GM11168 (cell line): ENCODE data around the gene ZDHHC14.
"Not testable (repeated sequence)": the region's sequence is repeated elsewhere in the genome, so short reads cannot be mapped to it uniquely, and the experiment has no call there.

Source experiments
- in situ Hi-C: fragments of 300-500 bp; cut with MboI; formaldehyde crosslinking; loops from one replicate; pipeline ENCODE4 v1.12.0; 2022; ENCODE audit warnings: low sequenced_read_pairs; ENCODE audit not compliant: unreplicated experiment

ZDHHC14 gene

GRCh38 chr6:157379656-157380457, 1.1 kb upstream of the ZDHHC14 start:
- in situ Hi-C loops: no loop called here

GRCh38 chr6:157380458-157380778, 572 bp upstream of the ZDHHC14 start:
- in situ Hi-C loops: no loop called here

DNA sequence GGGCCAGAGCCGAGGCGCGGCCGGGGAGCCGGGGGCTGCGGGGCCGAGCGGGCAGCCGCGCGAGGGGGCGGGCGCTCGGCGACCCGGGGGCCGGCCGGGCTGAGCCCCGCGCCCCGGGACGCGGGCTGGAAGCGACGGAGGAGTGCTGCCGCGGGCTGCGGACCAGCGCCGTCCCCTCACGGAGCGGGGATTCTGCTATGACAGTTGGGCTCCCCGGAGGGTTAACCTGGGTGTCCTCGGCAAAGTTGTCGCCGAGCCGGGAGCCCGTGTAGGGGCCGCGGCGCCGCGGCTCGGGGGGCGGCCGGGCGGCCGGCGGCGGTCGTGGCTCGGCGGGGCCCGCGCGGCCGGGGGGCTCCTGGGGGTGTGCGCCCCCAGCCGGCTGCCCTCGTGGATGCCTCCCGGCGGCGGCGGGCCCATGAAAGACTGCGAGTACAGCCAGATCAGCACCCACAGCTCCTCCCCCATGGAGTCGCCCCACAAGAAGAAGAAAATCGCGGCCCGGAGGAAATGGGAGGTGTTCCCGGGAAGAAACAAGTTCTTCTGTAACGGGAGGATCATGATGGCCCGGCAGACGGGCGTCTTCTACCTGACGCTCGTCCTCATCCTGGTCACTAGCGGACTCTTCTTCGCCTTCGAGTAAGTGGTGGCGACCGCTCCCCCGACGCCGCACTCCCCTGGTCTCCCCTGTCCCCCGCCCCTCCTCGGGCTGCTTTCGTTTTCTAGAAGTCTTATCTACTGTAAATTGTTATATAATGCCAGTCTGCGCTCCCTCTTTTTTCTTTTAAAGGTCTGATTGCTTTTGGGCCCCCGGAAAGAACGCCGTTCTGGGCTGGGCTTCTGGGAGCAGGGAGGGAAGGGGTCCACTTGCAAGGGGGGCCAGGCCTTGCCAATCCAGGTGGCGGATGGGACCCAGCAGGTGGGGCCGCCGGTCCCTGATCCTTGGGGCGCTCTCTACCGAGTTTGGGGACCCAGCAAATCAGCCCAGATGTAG, 936 bp downstream of the ZDHHC14 start:
- in situ Hi-C loops: no loop called here

GRCh38 chr6:157382821-157383220, 1.8 kb downstream of the ZDHHC14 start:
- in situ Hi-C loops: no loop called here

- in situ Hi-C loops: no loop called here
Observed at GRCh38 chr6:157383471-157383870, 2.5 kb downstream of the ZDHHC14 start.

DNA sequence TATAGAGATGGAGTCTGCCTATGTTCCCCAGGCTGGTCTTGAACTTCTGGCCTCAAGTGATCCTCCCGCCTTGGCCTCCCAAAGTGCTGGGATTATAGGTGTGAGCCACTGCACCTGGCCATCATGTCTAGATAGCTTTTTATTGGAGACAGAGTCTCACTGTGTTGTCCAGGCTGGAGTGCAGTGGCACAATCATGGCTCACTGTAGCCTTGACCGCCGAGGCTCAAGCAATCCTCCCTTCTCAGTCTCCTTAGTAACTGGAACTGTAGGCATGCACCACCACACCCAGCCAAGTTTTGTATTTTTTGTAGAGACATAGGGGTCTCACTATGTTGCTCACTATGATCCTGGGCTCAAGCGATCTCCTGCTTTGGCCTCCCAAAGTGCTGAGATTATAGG, 4.0 kb downstream of the ZDHHC14 start:
- in situ Hi-C loops: not testable (repeated sequence)

GRCh38 chr6:157385482-157385881, 4.5 kb downstream of the ZDHHC14 start:
- in situ Hi-C loops: no loop called here

DNA sequence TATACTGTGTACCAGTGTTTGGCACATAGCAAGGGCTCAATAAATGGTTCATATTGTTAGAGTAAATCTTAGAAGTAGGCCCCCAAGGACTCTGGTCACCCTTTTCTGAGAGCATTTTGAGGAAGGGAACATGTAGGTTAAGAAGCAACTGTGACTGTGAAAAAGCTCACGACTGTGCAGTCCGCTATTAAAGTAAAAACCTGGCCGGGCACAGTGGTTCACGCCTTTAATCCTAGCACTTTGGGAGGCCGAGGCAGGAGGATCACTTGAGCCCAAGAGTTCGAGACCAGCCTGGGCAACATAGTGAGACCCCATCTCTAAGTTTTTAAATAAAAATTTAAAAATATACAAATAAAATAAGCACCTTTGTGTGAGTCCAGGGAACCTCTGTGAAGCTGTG, 5.0 kb downstream of the ZDHHC14 start:
- in situ Hi-C loops: no loop called here

GRCh38 chr6:157386454-157386853, 5.5 kb downstream of the ZDHHC14 start:
- in situ Hi-C loops: no loop called here

- in situ Hi-C loops: no loop called here
Observed at GRCh38 chr6:157388924-157389323, 7.9 kb downstream of the ZDHHC14 start.

DNA sequence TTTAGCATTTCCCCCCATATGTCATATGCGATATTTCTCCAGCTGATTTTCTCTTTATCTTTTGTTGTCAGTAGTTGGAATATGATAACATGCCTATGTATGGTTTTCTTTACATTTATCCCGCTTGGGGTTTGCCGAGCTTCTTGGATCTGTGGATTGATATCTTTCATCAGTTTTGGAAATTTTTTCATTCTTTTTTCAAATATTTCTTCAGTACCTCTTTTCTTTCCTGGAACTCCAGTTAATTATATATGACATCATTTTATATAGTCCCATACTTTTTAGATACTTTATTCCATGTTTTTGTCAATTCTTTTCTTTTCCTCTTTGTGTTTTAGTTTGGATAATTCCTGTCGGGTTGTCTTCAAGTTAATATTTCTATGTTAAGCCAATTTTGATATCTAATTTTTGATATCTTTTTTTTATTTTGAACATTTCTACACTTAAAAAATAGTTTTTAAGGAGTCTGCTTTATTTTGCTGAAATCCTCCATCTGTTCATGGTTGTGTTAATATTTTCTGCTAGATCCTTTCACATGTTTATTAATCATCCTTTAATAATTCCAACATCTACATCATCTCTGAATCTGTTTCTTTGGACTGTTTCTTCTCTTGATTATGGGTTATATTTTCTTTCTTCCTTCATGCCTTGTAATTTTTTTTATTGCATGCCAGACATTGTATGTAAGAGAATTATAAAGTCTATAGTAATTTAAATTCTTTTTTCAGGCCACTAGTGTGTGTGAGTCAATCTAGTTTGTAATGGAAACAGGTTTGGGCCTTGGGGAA, 9.5 kb downstream of the ZDHHC14 start:
- in situ Hi-C loops: no loop called here

- in situ Hi-C loops: no loop called here
Observed at GRCh38 chr6:157392927-157393668, 12.1 kb downstream of the ZDHHC14 start.

GRCh38 chr6:157393669-157394327, 12.8 kb downstream of the ZDHHC14 start:
- in situ Hi-C loops: no loop called here

- in situ Hi-C loops: not testable (repeated sequence)
Observed at GRCh38 chr6:157395199-157395598, 14.2 kb downstream of the ZDHHC14 start.

DNA sequence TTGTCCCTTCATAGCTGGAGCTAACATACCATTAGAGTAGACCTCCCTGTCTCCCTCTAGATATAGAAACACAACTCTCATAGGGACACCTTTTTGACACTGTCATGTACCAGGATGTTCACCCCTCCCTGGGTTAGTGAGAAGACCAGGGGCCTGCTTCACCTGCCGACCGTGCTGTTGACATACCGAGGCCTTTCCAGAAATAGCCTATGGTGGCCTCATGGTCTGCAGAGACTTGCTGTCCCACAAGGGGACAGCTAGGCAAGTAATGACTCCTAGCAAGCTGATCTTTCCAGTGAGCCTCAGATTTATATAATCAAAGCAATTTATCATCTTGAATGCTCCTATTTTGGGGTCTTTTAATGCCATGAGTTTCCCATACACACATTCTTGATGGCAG, 15.0 kb downstream of the ZDHHC14 start:
- in situ Hi-C loops: no loop called here

DNA sequence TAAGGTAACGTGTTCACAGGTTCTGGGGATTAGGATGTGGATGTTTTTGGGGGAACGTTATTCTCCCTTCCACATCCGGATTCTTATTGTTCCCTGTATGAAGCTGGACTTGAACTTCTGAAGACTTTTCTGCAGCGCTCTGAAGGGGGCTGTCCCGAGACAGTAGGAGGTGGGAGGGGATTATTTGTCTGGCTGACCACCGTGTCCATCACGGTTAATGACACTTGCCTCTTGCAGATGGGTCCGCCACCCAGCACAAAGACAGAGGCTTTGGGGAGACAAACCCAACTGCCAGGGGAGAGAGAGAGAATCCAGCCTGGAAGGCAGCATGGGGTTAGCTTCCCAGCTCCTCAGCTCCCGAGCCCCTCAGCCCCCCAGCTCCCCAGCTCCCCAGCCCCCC, 16.7 kb downstream of the ZDHHC14 start:
- in situ Hi-C loops: no loop called here

DNA sequence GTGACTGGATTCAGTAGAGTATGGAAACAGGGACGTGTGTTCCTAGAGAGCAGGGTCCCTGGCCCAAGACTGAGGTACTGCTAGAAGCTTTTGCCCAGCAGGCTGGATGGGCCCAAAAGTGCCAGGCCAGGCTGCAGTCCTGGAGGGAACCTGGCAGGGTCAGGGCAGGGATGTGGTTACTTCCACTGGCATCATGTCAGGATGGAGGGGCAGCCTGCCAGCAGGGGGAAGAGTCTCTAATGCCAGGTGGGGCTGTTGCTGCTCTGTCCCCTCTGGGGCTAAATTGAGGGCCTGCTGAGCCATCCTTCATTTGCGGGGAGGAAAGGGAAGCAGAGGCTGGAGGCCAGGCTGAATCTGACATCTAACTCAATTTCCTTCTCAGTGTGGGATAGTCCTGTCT, 17.2 kb downstream of the ZDHHC14 start:
- in situ Hi-C loops: no loop called here

- in situ Hi-C loops: no loop called here
Observed at GRCh38 chr6:157400676-157401075, 19.7 kb downstream of the ZDHHC14 start.

DNA sequence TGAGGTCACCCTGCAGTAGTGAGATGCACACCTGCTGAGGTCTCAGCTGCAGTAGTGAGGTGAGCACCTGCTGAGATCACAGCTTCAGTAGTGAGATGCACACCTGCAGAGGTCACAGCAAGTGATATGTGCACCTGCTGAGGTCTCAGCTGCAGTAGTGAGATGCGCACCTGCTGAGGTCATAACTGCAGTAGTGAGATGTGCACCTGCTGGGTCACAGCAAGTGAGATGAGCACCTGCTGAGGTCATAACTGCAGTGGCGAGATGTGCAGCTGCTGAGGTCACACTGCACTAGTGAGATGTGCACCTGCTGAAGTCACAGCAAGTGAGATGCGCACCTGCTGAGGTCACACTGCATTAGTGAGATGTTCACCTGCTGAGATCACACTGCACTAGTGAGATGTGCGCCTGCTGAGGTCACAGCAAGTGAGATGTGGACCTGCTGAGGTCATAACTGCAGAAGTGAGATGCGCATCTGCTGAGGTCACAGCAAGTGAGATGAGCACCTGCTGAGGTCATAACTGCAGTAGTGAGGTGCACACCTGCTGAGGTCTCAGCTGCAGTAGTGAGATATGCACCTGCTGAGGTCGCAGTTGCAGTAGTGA, 20.8 kb downstream of the ZDHHC14 start:
- in situ Hi-C loops: no loop called here
